SHP77 (cell line): ENCODE measurements around the gene PRMT7.

ENCODE experiments used
- DNase-seq, 2 experiments: peaks; one replicate each; lab custom pipeline; 2025; lab: John Stamatoyannopoulos, UW

The PRMT7 gene

GRCh38 chr16:68306633-68307032, 4.2 kb upstream of the PRMT7 start:
- DNase-seq = no peak

GRCh38 chr16:68309799-68310198, 1.0 kb upstream of the PRMT7 start:
- DNase-seq = no peak

GRCh38 chr16:68310437-68310773, 414 bp upstream of the PRMT7 start:
- no peak for DNase-seq

- DNase-seq = no peak
Measured at GRCh38 chr16:68313116-68313515, 2.3 kb downstream of the PRMT7 start.

GRCh38 chr16:68319185-68319908, 8.5 kb downstream of the PRMT7 start:
- no peak for DNase-seq

GRCh38 chr16:68324336-68324735, 13.5 kb downstream of the PRMT7 start:
- no peak for DNase-seq

- no peak for DNase-seq
Measured at GRCh38 chr16:68324780-68325357, 14.1 kb downstream of the PRMT7 start.

GRCh38 chr16:68328151-68328859, 17.5 kb downstream of the PRMT7 start:
- DNase-seq = peak; percentile 72 to 82

- no peak for DNase-seq
Measured at GRCh38 chr16:68328860-68329390, 18.1 kb downstream of the PRMT7 start.

GRCh38 chr16:68331879-68332410, 21.1 kb downstream of the PRMT7 start:
- DNase-seq = no peak

GRCh38 chr16:68332411-68333121, 21.7 kb downstream of the PRMT7 start:
- DNase-seq = no peak

- DNase-seq = no peak
Measured at GRCh38 chr16:68335175-68335574, 24.4 kb downstream of the PRMT7 start.

- no peak for DNase-seq
Measured at GRCh38 chr16:68338326-68339119, 27.7 kb downstream of the PRMT7 start.

GRCh38 chr16:68339214-68339613, 28.4 kb downstream of the PRMT7 start:
- DNase-seq = no peak

GRCh38 chr16:68342620-68343019, 31.8 kb downstream of the PRMT7 start:
- DNase-seq = no peak

- DNase-seq = no peak
Measured at GRCh38 chr16:68343137-68343536, 32.3 kb downstream of the PRMT7 start.

- DNase-seq = no peak
Measured at GRCh38 chr16:68344252-68344651, 33.4 kb downstream of the PRMT7 start.

- no peak for DNase-seq
Measured at GRCh38 chr16:68345351-68345810, 34.6 kb downstream of the PRMT7 start.

GRCh38 chr16:68345958-68346635, 35.3 kb downstream of the PRMT7 start:
- DNase-seq = no peak

- DNase-seq = no peak
Measured at GRCh38 chr16:68346892-68347480, 36.2 kb downstream of the PRMT7 start.
